GM12878 (cell line): ENCODE results near the gene NOTCH4. TPM values are rescaled to one million over a fixed set of nuclear protein-coding genes. Genes with fewer than 3 reads are reported as not detected.

Experiments
- ATAC-seq: fragments of 200-7000 bp; cut with Tn5 transposase; 3 replicates; pipeline ENCODE4 v1.9.1; 2020; ENCODE audit warnings: mild to moderate bottlenecking, moderate library complexity
- BruUV-seq: library from RNA; stranded (reverse); fragments of 400-500 nt; replicated peaks from 2 replicates; lab custom pipeline; 2021; lab: Mats Ljungman, UMichigan
- CTCF ChIA-PET: fragments of 300-600 bp; sonication (Branson Sonifier 250); formaldehyde crosslinking; extraction: SDS; loops from one replicate; lab custom pipeline; 2021; ENCODE audit warnings: inconsistent platforms; lab: Yijun Ruan, JAX
- POLR2A ChIA-PET: fragments of 350-600 bp; formaldehyde crosslinking; extraction: SDS; loops from one replicate; lab custom pipeline; 2021; ENCODE audit warnings: inconsistent platforms; lab: Charles Lee
- RAD21 ChIA-PET: fragments of 300-600 bp; sonication (Branson Sonifier 250); formaldehyde crosslinking; loops from one replicate; lab custom pipeline; 2023; ENCODE audit warnings: antibody characterized with exemption; ENCODE audit not compliant: unreplicated experiment; lab: Charles Lee
- SMC1A ChIA-PET: fragments of 300-600 bp; sonication (Branson Sonifier 250); formaldehyde crosslinking; loops from one replicate; lab custom pipeline; 2023; ENCODE audit not compliant: unreplicated experiment, uncharacterized antibody; lab: Charles Lee
- DNase-seq: peaks from one replicate; pipeline ENCODE4 v3.0.0-alpha.2; 2011; ENCODE audit warnings: low read depth, low spot score
- FAIRE-seq: peaks from 3 replicates; lab custom pipeline; 2011; peaks lifted over from hg19 to GRCh38; lab: Jason Lieb, UNC
- H2AFZ ChIP-seq: 2 replicates; pipeline ENCODE4 v1.6.0; 2011; ENCODE audit warnings: low read depth, low read length, control low read depth; ENCODE audit not compliant: control insufficient read depth
- H3K27ac ChIP-seq: 2 replicates; pipeline ENCODE4 v1.5.1; 2011; ENCODE audit warnings: control low read depth; ENCODE audit not compliant: control insufficient read depth, insufficient read depth
- H3K27me3 ChIP-seq, 2 experiments: replicated peaks in 1 of 2; 2 replicates each; pipeline versions ENCODE4 v1.6.0 to v1.6.1; 2011; ENCODE audit warnings: low read length in 1 of 2; ENCODE audit not compliant: control insufficient read depth in 2 of 2, insufficient read depth in 2 of 2
- H3K36me3 ChIP-seq, 2 experiments: 2 replicates each; pipeline ENCODE4 v1.5.1; 2011; ENCODE audit warnings: low read length in 1 of 2; ENCODE audit not compliant: control insufficient read depth in 2 of 2, insufficient read depth in 2 of 2
- H3K4me1 ChIP-seq: 2 replicates; pipeline ENCODE4 v1.6.1; 2011; ENCODE audit warnings: mild to moderate bottlenecking, low read length, moderate library complexity, mixed read lengths; ENCODE audit not compliant: control insufficient read depth, insufficient read depth
- H3K4me2 ChIP-seq: 2 replicates; pipeline ENCODE4 v1.6.0; 2011; ENCODE audit warnings: control low read depth; ENCODE audit not compliant: control insufficient read depth, insufficient read depth
- H3K4me3 ChIP-seq: fragments of 200-600 bp; sonication (generic); 2 replicates; pipeline ENCODE4 v1.5.1; 2016
- H3K79me2 ChIP-seq: 2 replicates; pipeline ENCODE4 v1.6.0; 2011; ENCODE audit warnings: low read length; ENCODE audit not compliant: control insufficient read depth, insufficient read depth
- H3K9ac ChIP-seq: 2 replicates; pipeline ENCODE4 v1.8.0; 2011; ENCODE audit warnings: low read length, control low read depth, mixed read lengths; ENCODE audit not compliant: control insufficient read depth, insufficient read depth
- H3K9me3 ChIP-seq: replicated peaks from 3 replicates; pipeline ENCODE4 v1.5.1; 2011; ENCODE audit warnings: mild to moderate bottlenecking, low read length; ENCODE audit not compliant: control insufficient read depth, insufficient read depth
- H4K20me1 ChIP-seq: 2 replicates; pipeline ENCODE4 v1.6.0; 2011; ENCODE audit not compliant: control insufficient read depth, insufficient read depth
- CHD1 ChIP-seq: IDR thresholded peaks from 2 replicates; pipeline ENCODE4 v1.6.1; 2012; ENCODE audit warnings: low read depth, low read length, improper control_type of control experiment
- EED ChIP-seq: sonication (generic); IDR thresholded peaks from 2 replicates; pipeline ENCODE4 v1.6.1; 2016; ENCODE audit warnings: antibody characterized with exemption, low read depth
- IKZF1 ChIP-seq: fragments of 450-650 bp; conservative IDR thresholded peaks from 2 replicates; pipeline ENCODE4 v1.6.1; 2017; ENCODE audit warnings: antibody characterized with exemption, mild to moderate bottlenecking
- KDM1A ChIP-seq: fragments of 200-600 bp; sonication (generic); IDR thresholded peaks from 2 replicates; pipeline ENCODE4 v1.6.1; 2016; ENCODE audit warnings: borderline replicate concordance
- LARP7 ChIP-seq: fragments of 450-650 bp; IDR thresholded peaks from 2 replicates; pipeline ENCODE4 v1.6.1; 2017; ENCODE audit warnings: mild to moderate bottlenecking
- SIX5 ChIP-seq: IDR thresholded peaks from 2 replicates; pipeline ENCODE4 v1.6.1; 2011; ENCODE audit warnings: mild to moderate bottlenecking, low read depth, low read length, moderate library complexity; ENCODE audit not compliant: severe bottlenecking
- SMC3 ChIP-seq: IDR thresholded peaks from 2 replicates; pipeline ENCODE4 v1.6.1; 2011; ENCODE audit warnings: low read length, improper control_type of control experiment, borderline replicate concordance
- SP1 ChIP-seq: IDR thresholded peaks from one replicate; pipeline ENCODE4 v1.6.1; 2011; ENCODE audit warnings: low read depth, low read length
- TCF12 ChIP-seq: IDR thresholded peaks from 2 replicates; pipeline ENCODE4 v1.6.1; 2011; ENCODE audit warnings: low read depth, mild to moderate bottlenecking, low read length
- WGBS: methylation state at CpG from one replicate; pipeline ENCODE4 v1.1.6; 2016; ENCODE audit warnings: low lambda C conversion rate; ENCODE audit not compliant: insufficient replicate concordance, insufficient coverage; ENCODE audit errors: missing lambda C conversion rate; 5-methylcytosine and 5-hydroxymethylcytosine counted together
- in situ Hi-C: fragments of 300-500 bp; cut with MboI; formaldehyde crosslinking; loops from 9 replicates; pipeline ENCODE4 v1.14.3; 2018; ENCODE audit warnings: mixed read lengths
- intact Hi-C: fragments of 100-400 bp; cut with micrococcal nuclease; formaldehyde crosslinking; loops from one replicate; pipeline ENCODE4 v1.14.2; 2022; ENCODE audit not compliant: unreplicated experiment
- polyA plus RNA-seq, 11 experiments: library from polyadenylated mRNA; depleted of rRNA in 4 of 11; unstranded in 6 of 11; stranded (reverse) in 5 of 11; fragments of >200 nt; fragmentation: Nextera tagmentation in 4 of 11; fragmentation: Illumina TruSeq in 1 of 11; extraction: Ambion mirVana in 4 of 11; extraction: Trizol in 1 of 11; gene quantifications; 1 replicate in 1 of 11; 2 replicates in 10 of 11; pipeline versions ENCODE4 v1.2.1 to v1.2.3, GENCODE V29; 2011 to 2016; ENCODE audit warnings: inconsistent platforms in 2 of 11, missing spikeins in 2 of 11, low read depth in 1 of 11
- total RNA-seq, 4 experiments: library from RNA; depleted of rRNA in 3 of 4; stranded (reverse); fragments of >200 nt in 3 of 4; fragmentation: Illumina TruSeq in 1 of 4; extraction: Trizol in 1 of 4; gene quantifications; 2 replicates each; pipeline versions ENCODE4 v1.2.1 to v1.2.3, GENCODE V29; 2013 to 2021
- TF ChIP-seq, protein P1 (sequence below): fragments of 450-650 bp; IDR thresholded peaks from 2 replicates; pipeline ENCODE4 v1.6.1; 2017; ENCODE audit warnings: mild to moderate bottlenecking, low read depth, inconsistent platforms; ENCODE audit not compliant: poor library complexity, severe bottlenecking
- TF ChIP-seq, protein P2 (sequence below): IDR thresholded peaks from 2 replicates; pipeline ENCODE4 v1.6.1; 2011; ENCODE audit warnings: borderline replicate concordance, low read depth, mild to moderate bottlenecking, moderate library complexity, low read length; ENCODE audit not compliant: insufficient read depth, poor library complexity, severe bottlenecking
- TF ChIP-seq, protein P3 (sequence below): fragments of 450-650 bp; formaldehyde crosslinking; IDR thresholded peaks from 2 replicates; pipeline ENCODE4 v1.4.0; 2020; ENCODE audit warnings: mild to moderate bottlenecking, moderate library complexity

The NOTCH4 gene
- total and polyA plus RNA-seq, 10 of the 15 experiments (the other 5 are each of a cell fraction or from before 2014, with no cell fraction given), result 0.66 to 3.3 (median 1.4) TPM

DNA sequence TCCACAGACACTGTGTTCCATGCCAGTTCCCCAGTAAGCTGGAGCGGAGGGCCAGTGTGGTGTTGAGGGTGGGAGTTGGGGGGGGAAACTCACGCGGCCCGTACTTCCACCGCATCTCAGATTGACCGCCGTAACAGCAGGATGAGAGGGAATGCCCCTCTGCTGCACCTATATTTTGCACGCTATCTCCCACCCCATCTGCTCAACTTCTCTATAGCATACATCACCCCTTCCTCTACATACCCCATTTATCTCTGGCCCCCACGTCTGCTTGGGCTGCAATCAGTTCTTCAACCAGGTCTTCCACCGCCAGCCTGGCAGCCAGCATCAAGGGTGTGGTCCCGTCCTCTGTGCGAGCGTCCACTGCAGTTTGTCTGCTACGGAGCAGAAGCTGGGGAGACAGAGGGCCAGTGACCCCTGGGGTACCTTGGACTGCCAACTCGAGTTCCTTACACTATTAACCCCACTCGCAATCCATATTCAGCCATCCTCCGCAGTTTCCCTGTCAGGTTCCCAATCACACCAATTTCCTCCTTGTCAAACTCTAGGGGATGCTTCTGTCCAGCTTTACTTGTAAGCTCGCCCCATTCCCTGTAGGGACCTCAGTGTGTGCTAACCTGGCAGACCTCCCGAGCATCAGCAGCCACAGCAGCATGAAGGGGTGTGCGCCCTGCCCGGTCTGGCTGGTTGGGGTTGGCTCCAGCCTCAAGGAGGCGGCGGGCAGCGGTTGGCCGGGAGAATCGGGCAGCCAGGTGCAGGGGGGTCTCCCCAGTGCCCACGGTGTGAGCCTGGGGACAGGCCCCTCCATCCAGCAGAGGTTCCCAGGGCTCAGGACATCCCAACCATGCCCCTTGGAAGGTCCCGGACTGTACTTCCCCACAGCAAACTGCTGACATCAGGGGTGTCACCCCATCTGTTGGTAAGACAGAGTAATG, 26.9 kb downstream of the NOTCH4 start:
- WGBS, result 21% methylated on average over 28 of the region's 28 CpGs
- Histone ChIP-seq H3K4me2 (peak overlapping the region; percentile 79), H3K27me3 (no peaks in the 10 kb centered on the region), H3K4me3 (peak overlapping the region; percentile 76), H2AFZ (peak overlapping the region; percentile 84), H3K9ac (peak overlapping the region; percentile 100), H3K4me1 (peaks cover 26% of the 10 kb centered on the region), H3K79me2 (peaks cover 16% of the 10 kb centered on the region), H3K27ac (peak overlapping the region; percentile 99), H3K36me3 (no peaks in the 10 kb centered on the region), H4K20me1 (no peaks in the 10 kb centered on the region), H3K9me3 (no peaks in the 10 kb centered on the region)
- ChIA-PET POLR2A (interaction anchor here (0.5 to 1.6 kb wide), 9 partner anchors 8 to 1215 kb away, joined by 3 to 6 read pairs (median 5); partner anchors contain the start of genes AGPAT1, ATF6B and PSMB8), RAD21 (interaction anchor here (1.8 kb wide), 1 partner anchor 68 kb away, joined by 6 read pairs; no protein-coding TSS in a partner anchor), SMC1A (interaction anchor here (0.6 to 1.1 kb wide), 4 partner anchors 11 to 589 kb away, joined by 3 to 4 read pairs (median 3); no protein-coding TSS in a partner anchor), CTCF (interaction anchor here (0.6 to 1.5 kb wide), 6 partner anchors 18 to 201 kb away, joined by 3 to 4 read pairs (median 3); no protein-coding TSS in a partner anchor)
- ATAC-seq, result no peak
- in situ Hi-C loops, result no loop called here
- intact Hi-C loops, result loop anchor here (5.0 kb wide), 1 partner anchor 40 kb away; no protein-coding TSS in a partner anchor
- DNase-seq, result no peak
- no peak for FAIRE-seq
- BruUV-seq, result no TSS peak
- no peak for TF ChIP-seq KDM1A
- peak; percentile 63 for TF ChIP-seq IKZF1
- TF ChIP-seq TCF12, result no peak
- TF ChIP-seq, protein P1, sequence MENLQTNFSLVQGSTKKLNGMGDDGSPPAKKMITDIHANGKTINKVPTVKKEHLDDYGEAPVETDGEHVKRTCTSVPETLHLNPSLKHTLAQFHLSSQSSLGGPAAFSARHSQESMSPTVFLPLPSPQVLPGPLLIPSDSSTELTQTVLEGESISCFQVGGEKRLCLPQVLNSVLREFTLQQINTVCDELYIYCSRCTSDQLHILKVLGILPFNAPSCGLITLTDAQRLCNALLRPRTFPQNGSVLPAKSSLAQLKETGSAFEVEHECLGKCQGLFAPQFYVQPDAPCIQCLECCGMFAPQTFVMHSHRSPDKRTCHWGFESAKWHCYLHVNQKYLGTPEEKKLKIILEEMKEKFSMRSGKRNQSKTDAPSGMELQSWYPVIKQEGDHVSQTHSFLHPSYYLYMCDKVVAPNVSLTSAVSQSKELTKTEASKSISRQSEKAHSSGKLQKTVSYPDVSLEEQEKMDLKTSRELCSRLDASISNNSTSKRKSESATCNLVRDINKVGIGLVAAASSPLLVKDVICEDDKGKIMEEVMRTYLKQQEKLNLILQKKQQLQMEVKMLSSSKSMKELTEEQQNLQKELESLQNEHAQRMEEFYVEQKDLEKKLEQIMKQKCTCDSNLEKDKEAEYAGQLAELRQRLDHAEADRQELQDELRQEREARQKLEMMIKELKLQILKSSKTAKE, result no peak
- TF ChIP-seq, protein P2, sequence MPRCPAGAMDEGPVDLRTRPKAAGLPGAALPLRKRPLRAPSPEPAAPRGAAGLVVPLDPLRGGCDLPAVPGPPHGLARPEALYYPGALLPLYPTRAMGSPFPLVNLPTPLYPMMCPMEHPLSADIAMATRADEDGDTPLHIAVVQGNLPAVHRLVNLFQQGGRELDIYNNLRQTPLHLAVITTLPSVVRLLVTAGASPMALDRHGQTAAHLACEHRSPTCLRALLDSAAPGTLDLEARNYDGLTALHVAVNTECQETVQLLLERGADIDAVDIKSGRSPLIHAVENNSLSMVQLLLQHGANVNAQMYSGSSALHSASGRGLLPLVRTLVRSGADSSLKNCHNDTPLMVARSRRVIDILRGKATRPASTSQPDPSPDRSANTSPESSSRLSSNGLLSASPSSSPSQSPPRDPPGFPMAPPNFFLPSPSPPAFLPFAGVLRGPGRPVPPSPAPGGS, result no peak
- TF ChIP-seq, protein P3, sequence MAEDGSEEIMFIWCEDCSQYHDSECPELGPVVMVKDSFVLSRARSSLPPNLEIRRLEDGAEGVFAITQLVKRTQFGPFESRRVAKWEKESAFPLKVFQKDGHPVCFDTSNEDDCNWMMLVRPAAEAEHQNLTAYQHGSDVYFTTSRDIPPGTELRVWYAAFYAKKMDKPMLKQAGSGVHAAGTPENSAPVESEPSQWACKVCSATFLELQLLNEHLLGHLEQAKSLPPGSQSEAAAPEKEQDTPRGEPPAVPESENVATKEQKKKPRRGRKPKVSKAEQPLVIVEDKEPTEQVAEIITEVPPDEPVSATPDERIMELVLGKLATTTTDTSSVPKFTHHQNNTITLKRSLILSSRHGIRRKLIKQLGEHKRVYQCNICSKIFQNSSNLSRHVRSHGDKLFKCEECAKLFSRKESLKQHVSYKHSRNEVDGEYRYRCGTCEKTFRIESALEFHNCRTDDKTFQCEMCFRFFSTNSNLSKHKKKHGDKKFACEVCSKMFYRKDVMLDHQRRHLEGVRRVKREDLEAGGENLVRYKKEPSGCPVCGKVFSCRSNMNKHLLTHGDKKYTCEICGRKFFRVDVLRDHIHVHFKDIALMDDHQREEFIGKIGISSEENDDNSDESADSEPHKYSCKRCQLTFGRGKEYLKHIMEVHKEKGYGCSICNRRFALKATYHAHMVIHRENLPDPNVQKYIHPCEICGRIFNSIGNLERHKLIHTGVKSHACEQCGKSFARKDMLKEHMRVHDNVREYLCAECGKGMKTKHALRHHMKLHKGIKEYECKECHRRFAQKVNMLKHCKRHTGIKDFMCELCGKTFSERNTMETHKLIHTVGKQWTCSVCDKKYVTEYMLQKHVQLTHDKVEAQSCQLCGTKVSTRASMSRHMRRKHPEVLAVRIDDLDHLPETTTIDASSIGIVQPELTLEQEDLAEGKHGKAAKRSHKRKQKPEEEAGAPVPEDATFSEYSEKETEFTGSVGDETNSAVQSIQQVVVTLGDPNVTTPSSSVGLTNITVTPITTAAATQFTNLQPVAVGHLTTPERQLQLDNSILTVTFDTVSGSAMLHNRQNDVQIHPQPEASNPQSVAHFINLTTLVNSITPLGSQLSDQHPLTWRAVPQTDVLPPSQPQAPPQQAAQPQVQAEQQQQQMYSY (CRISPR knock-in tag), result no peak
- peak; percentile 43; the same call in 1 of the 2 replicates for TF ChIP-seq EED
- TF ChIP-seq SMC3, result peak; percentile 13; the same call in 1 of the 2 replicates
- TF ChIP-seq SIX5, result no peak
- no peak; the same call in 1 of the 2 replicates for TF ChIP-seq LARP7
- TF ChIP-seq SP1, result no peak
- TF ChIP-seq CHD1, result no peak
